Smooth muscle cell (in vitro differentiated cells): Measurements from ENCODE around the gene GSTM3. TPM values are rescaled to one million over a fixed set of nuclear protein-coding genes. Genes with fewer than 3 reads are reported as not detected.
A peak's percentile ranks its signal among the peaks of the same experiment; 100 is the strongest.

Source experiments
- DNase-seq: peaks from one replicate; lab custom pipeline; 2025; ENCODE audit not compliant: unreplicated experiment; lab: John Stamatoyannopoulos, UW
- H2AFZ ChIP-seq: fragments of 200-600 bp; sonication (generic); 2 replicates; pipeline ENCODE4 v1.6.0; 2016; ENCODE audit warnings: antibody characterized with exemption, low read depth, mild to moderate bottlenecking
- H3F3A ChIP-seq: fragments of 200-600 bp; sonication (generic); 2 replicates; pipeline ENCODE4 v1.6.0; 2017; ENCODE audit warnings: antibody characterized with exemption, low read depth
- H3K27ac ChIP-seq: fragments of 200-600 bp; sonication (generic); 2 replicates; pipeline ENCODE4 v1.5.1; 2016; ENCODE audit warnings: low read depth, mild to moderate bottlenecking
- H3K27me3 ChIP-seq: fragments of 200-600 bp; sonication (generic); 2 replicates; pipeline ENCODE4 v1.6.1; 2016; ENCODE audit warnings: low read depth, mild to moderate bottlenecking
- H3K36me3 ChIP-seq: fragments of 200-600 bp; sonication (generic); 2 replicates; pipeline ENCODE4 v1.5.1; 2016; ENCODE audit warnings: low read depth
- H3K4me1 ChIP-seq: fragments of 200-600 bp; sonication (generic); 2 replicates; pipeline ENCODE4 v1.5.1; 2016; ENCODE audit warnings: low read depth
- H3K4me2 ChIP-seq: fragments of 200-600 bp; sonication (generic); 2 replicates; pipeline ENCODE4 v1.6.0; 2016; ENCODE audit warnings: mild to moderate bottlenecking
- H3K4me3 ChIP-seq: fragments of 200-600 bp; sonication (generic); 2 replicates; pipeline ENCODE4 v1.5.1; 2016; ENCODE audit warnings: mild to moderate bottlenecking
- H3K79me2 ChIP-seq: fragments of 200-600 bp; sonication (generic); 2 replicates; pipeline ENCODE4 v1.6.0; 2016; ENCODE audit warnings: low read depth, mild to moderate bottlenecking
- H3K9ac ChIP-seq: fragments of 200-600 bp; sonication (generic); 2 replicates; pipeline ENCODE4 v1.6.0; 2016; ENCODE audit warnings: low read depth
- H3K9me3 ChIP-seq: fragments of 200-600 bp; sonication (generic); replicated peaks from 2 replicates; pipeline ENCODE4 v1.5.1; 2016; ENCODE audit warnings: low read depth
- H4K20me1 ChIP-seq: fragments of 200-600 bp; sonication (generic); 2 replicates; pipeline ENCODE4 v1.6.0; 2016; ENCODE audit warnings: low read depth
- WGBS: methylation state at CpG from one replicate; pipeline ENCODE4 v1.1.7; 2016; ENCODE audit warnings: low lambda C conversion rate; 5-methylcytosine and 5-hydroxymethylcytosine counted together
- polyA plus RNA-seq: library from polyadenylated mRNA; unstranded; fragments of >200 nt; fragmentation: Nextera tagmentation; extraction: Ambion mirVana; gene quantifications from 2 replicates; pipeline ENCODE4 v1.2.1, GENCODE V29; 2016
- total RNA-seq: library from RNA; depleted of rRNA; stranded (reverse); fragments of >200 nt; gene quantifications from 2 replicates; pipeline ENCODE4 v1.2.3, GENCODE V29; 2014
- TF ChIP-seq, protein P1 (sequence below): fragments of 200-600 bp; sonication (generic); IDR thresholded peaks from 2 replicates; pipeline ENCODE4 v1.5.1; 2017; ENCODE audit warnings: borderline replicate concordance, mild to moderate bottlenecking, antibody characterized with exemption; ENCODE audit not compliant: insufficient read depth, poor library complexity, severe bottlenecking

GSTM3 gene
- total RNA-seq (117 and 153 TPM in 2 replicates), polyA plus RNA-seq (211 and 218 TPM in 2 replicates)

DNA sequence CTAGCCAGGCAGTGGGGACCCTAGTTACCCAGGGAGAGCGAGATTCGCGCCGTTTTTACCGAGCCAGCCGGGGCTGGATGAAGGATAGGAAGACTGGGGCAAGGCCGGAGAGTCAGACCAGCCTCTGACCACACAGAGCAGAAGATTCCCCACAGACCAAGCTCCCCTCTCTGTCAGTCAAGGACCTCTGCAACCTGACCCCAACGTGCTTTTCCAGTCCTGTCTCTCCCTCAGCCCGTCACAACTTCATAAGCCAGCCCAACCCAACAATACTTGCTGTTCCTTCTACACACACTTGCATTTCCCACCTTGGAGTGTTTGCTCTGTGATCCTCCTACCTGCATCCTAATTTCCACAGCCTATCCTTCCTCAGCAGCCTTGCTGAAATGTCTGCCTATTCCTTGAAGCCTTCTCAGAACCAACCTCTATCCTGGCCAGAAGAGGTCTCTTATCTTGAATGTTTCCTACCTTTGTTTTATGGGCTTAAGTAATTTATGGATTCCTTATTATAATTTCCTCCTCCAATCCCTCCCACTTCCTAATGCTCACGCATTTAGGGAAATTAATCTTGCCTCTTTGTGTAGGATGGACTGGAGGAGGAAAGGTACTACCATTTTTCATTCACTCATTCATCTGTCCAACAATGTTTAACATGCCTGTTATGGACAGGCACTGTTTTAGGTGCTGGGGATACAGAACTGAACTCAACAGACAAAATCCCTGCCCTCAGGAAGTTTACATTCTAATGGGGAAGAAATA is at the start of gene GSTM3:
GSTM3 (minus strand) TSS at position 424 of the 759 bp plus-strand sequence. CDS start 751 bp downstream, outside the sequence.
- H3K9me3 ChIP-seq: no peaks in the 10 kb centered on the region
- peak within 1 kb of the TSS; percentile 94 for H2AFZ ChIP-seq
- no peaks in the 10 kb centered on the region for H4K20me1 ChIP-seq
- DNase-seq: no peak
- no peaks in the 10 kb centered on the region for H3F3A ChIP-seq
- H3K27ac ChIP-seq: peak within 1 kb of the TSS; percentile 81
- WGBS: 12% methylated on average over 10 of the region's 10 CpGs
- no peaks in the 10 kb centered on the region for H3K27me3 ChIP-seq
- H3K4me3 ChIP-seq: peak within 1 kb of the TSS; percentile 87
- H3K36me3 ChIP-seq: peaks cover 4% of the 10 kb centered on the region
- H3K4me2 ChIP-seq: peak within 1 kb of the TSS; percentile 98
- H3K4me1 ChIP-seq: peaks cover 11% of the 10 kb centered on the region
- H3K79me2 ChIP-seq: peaks cover 5% of the 10 kb centered on the region
- H3K9ac ChIP-seq: peak within 1 kb of the TSS; percentile 90
- TF ChIP-seq, protein P1, sequence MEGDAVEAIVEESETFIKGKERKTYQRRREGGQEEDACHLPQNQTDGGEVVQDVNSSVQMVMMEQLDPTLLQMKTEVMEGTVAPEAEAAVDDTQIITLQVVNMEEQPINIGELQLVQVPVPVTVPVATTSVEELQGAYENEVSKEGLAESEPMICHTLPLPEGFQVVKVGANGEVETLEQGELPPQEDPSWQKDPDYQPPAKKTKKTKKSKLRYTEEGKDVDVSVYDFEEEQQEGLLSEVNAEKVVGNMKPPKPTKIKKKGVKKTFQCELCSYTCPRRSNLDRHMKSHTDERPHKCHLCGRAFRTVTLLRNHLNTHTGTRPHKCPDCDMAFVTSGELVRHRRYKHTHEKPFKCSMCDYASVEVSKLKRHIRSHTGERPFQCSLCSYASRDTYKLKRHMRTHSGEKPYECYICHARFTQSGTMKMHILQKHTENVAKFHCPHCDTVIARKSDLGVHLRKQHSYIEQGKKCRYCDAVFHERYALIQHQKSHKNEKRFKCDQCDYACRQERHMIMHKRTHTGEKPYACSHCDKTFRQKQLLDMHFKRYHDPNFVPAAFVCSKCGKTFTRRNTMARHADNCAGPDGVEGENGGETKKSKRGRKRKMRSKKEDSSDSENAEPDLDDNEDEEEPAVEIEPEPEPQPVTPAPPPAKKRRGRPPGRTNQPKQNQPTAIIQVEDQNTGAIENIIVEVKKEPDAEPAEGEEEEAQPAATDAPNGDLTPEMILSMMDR: no peak

DNA sequence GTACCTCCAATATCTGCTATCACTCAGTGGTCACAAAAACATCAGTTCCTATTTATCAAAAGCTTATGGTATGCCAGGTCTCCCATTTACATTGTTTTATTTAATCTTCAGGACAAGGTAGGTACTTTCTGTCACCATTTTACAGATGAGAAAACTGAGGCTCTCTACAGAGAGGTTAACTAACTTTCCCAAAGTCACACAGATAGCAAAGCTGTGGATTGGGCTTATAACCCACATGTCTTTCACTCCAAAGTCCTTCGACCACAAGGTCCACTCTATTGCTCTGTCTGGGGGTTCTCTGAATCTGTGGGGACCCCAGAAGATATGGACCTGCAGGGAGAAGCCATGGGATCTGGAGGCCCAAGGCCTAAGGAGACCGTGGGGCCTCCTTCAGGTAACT is 49.5 kb upstream of the GSTM3 start:
- Histone ChIP-seq H3F3A (peaks cover 18% of the 10 kb centered on the region), H3K4me2 (no peak overlapping the region), H3K36me3 (no peaks in the 10 kb centered on the region), H2AFZ (no peak overlapping the region), H3K79me2 (no peaks in the 10 kb centered on the region), H3K4me3 (no peak overlapping the region), H3K27ac (no peak overlapping the region), H3K9ac (no peak overlapping the region), H4K20me1 (no peaks in the 10 kb centered on the region), H3K27me3 (no peaks in the 10 kb centered on the region), H3K9me3 (no peaks in the 10 kb centered on the region), H3K4me1 (peaks cover 34% of the 10 kb centered on the region)
- TF ChIP-seq, protein P1: no peak
- 88% methylated on average over 2 of the region's 2 CpGs for WGBS
- DNase-seq: no peak

DNA sequence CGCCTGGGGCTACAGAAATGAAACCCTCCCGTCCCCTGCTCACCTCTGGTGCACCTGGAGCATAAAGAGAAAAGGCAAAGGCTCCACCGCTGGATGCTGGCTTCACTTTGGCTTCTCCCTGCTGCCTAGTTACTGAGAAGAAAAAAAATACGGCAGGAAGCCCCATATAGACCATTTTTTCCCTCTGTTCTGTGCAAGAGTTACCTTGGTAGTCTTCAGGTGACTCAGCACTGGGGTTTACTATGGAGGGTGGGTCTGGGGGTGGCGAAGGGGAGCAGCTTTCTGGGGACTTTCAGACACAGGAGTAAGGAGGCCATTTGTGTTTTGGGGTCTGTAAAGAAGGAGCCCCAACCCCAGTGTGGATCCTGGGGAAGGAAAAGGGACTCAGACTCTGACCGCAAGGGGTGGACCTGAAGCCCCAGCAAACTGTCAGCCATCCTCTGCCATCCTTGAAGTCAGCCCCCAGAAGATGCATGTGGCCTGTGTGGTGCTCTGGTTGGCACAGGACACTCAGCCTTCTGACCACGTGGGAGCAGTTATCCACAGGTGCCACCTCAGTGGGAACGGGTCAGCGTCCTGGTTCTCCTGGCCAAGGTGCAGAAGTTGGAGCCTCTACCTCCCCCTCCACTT is 48.8 kb upstream of the GSTM3 start:
- DNase-seq: no peak

More for the DNA sequence above, 48.8 kb upstream of the GSTM3 start:
- Histone ChIP-seq H3K27me3 (no peaks in the 10 kb centered on the region), H3K79me2 (no peaks in the 10 kb centered on the region), H2AFZ (no peak overlapping the region), H3K4me1 (peaks cover 29% of the 10 kb centered on the region), H3K9me3 (no peaks in the 10 kb centered on the region), H3K9ac (no peak overlapping the region), H3K36me3 (no peaks in the 10 kb centered on the region), H3K4me3 (no peak overlapping the region), H3F3A (peaks cover 18% of the 10 kb centered on the region), H3K27ac (no peak overlapping the region), H4K20me1 (no peaks in the 10 kb centered on the region), H3K4me2 (peak overlapping the region; percentile 10)
- WGBS: 83% methylated on average over 9 of the region's 9 CpGs
- TF ChIP-seq, protein P1: no peak
